ENCODE data around the gene MAP3K19. TPM values are rescaled to one million over a fixed set of nuclear protein-coding genes. Genes with fewer than 3 reads are reported as not detected.

The MAP3K19 gene
- total RNA-seq, 1 donor from 2014 or later: not detected

DNA sequence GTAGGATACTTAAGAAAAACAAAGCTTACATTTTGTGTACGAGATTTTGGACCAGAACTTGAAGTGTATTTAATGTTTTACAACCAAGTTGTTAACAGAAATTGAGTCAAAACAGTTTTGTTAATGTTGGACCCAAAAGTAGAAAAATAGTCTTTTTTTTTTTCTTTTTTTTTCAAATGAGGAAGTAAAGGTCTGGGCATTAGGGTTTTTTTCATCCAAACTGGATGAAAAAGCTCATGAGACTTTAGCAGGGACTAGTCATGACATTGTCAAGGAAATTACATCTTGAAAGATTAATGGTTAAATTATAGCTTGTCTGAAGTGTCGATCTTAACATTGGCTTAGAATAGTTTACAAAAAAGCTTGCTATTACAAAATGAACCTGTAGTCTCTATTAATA lies 96.4 kb downstream of the MAP3K19 start:
- no peaks in the 10 kb centered on the region for H3K9me3 Mint-ChIP-seq (ENCODE audit: unreplicated experiment)
- Histone ChIP-seq H3K36me3 (ENCODE audit: insufficient read depth, low read length) (peaks cover 46% of the 10 kb centered on the region), H3K27ac (ENCODE audit: low read depth, low read length) (no peak overlapping the region), H2AFZ (ENCODE audit: low read depth, low read length) (no peak overlapping the region), H3K4me2 (ENCODE audit: low read length) (no peak overlapping the region), H4K20me1 (ENCODE audit: insufficient read depth, low read length) (peaks cover 39% of the 10 kb centered on the region), H3K27me3 (ENCODE audit: insufficient read depth, low read length) (no peaks in the 10 kb centered on the region), H3K79me2 (ENCODE audit: insufficient read depth, low read length) (peaks cover 29% of the 10 kb centered on the region), H3K4me3 (ENCODE audit: insufficient read depth, low read depth, low read length) (no peak overlapping the region), H3K9me3 (ENCODE audit: insufficient read depth, low read depth, low read length) (no peaks in the 10 kb centered on the region), H3K4me1 (ENCODE audit: insufficient read depth, low read length) (no peaks in the 10 kb centered on the region), H3K9ac (ENCODE audit: low read length) (no peak overlapping the region)
- peaks cover 14% of the 10 kb centered on the region for H3K36me3 Mint-ChIP-seq (ENCODE audit: low read depth, unreplicated experiment)
- no peak overlapping the region for H3K4me3 Mint-ChIP-seq (ENCODE audit: unreplicated experiment)
- TF ChIP-seq EZH2 (IDR thresholded peaks at IDR 0.05; ENCODE audit: insufficient read depth, low read length): no peak
- TF ChIP-seq, protein P1, sequence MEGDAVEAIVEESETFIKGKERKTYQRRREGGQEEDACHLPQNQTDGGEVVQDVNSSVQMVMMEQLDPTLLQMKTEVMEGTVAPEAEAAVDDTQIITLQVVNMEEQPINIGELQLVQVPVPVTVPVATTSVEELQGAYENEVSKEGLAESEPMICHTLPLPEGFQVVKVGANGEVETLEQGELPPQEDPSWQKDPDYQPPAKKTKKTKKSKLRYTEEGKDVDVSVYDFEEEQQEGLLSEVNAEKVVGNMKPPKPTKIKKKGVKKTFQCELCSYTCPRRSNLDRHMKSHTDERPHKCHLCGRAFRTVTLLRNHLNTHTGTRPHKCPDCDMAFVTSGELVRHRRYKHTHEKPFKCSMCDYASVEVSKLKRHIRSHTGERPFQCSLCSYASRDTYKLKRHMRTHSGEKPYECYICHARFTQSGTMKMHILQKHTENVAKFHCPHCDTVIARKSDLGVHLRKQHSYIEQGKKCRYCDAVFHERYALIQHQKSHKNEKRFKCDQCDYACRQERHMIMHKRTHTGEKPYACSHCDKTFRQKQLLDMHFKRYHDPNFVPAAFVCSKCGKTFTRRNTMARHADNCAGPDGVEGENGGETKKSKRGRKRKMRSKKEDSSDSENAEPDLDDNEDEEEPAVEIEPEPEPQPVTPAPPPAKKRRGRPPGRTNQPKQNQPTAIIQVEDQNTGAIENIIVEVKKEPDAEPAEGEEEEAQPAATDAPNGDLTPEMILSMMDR (IDR thresholded peaks at IDR 0.05; ENCODE audit: insufficient read depth, low read depth, low read length): no peak
- H3K27ac Mint-ChIP-seq (ENCODE audit: unreplicated experiment): no peak overlapping the region
- FAIRE-seq (no peak), DNase-seq (ENCODE audit: low read depth) (no peak)
- peaks cover 2% of the 10 kb centered on the region for H3K4me1 Mint-ChIP-seq (ENCODE audit: low read depth, unreplicated experiment)
- H3K27me3 Mint-ChIP-seq (ENCODE audit: low read depth, unreplicated experiment): no peaks in the 10 kb centered on the region

DNA sequence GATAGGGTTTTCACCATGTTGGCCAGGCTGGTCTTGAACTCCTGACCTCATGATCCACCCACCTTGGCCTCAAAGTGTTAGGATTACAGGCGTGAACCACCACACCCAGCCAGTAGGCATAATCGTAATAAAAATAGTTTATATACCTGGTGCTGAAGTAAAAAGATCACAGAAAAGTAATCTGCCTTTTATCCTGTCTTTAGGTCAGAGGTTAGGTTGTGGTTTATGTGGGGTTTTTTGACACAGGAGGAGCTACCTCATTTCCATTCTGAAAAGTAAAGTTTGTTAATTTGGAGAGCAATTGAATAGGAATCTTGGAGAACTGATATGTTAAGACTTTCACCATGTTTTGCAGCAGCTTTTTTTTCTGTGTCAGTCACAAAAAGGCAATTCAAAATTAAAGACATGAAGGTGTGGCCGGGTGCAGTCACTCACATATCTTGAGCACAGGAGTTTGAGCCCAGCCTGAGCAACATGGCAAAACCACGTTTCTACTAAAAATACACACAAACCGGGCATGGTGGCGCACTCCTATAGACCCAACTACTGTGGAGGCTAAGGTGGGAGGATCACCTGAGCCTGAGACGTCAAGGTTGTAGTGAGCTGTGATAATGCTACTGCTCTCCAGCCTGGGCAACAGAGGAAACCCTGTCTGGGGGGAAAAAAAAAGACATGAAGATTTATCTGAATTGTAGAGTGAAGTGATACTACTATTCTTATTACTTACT lies 97.1 kb downstream of the MAP3K19 start:
- Histone ChIP-seq H4K20me1 (ENCODE audit: insufficient read depth, low read length) (peaks cover 43% of the 10 kb centered on the region), H2AFZ (ENCODE audit: low read depth, low read length) (no peak overlapping the region), H3K4me3 (ENCODE audit: insufficient read depth, low read depth, low read length) (no peak overlapping the region), H3K79me2 (ENCODE audit: insufficient read depth, low read length) (peaks cover 34% of the 10 kb centered on the region), H3K9ac (ENCODE audit: low read length) (no peak overlapping the region), H3K4me2 (ENCODE audit: low read length) (no peak overlapping the region), H3K27me3 (ENCODE audit: insufficient read depth, low read length) (no peaks in the 10 kb centered on the region), H3K27ac (ENCODE audit: low read depth, low read length) (no peak overlapping the region), H3K9me3 (ENCODE audit: insufficient read depth, low read depth, low read length) (no peaks in the 10 kb centered on the region), H3K36me3 (ENCODE audit: insufficient read depth, low read length) (peaks cover 49% of the 10 kb centered on the region), H3K4me1 (ENCODE audit: insufficient read depth, low read length) (no peaks in the 10 kb centered on the region)
- H3K4me3 Mint-ChIP-seq (ENCODE audit: unreplicated experiment): no peak overlapping the region
- no peak for DNase-seq (ENCODE audit: low read depth)
- H3K4me1 Mint-ChIP-seq (ENCODE audit: low read depth, unreplicated experiment): peaks cover 2% of the 10 kb centered on the region
- H3K27ac Mint-ChIP-seq (ENCODE audit: unreplicated experiment): no peak overlapping the region
- TF ChIP-seq, protein P1 (IDR thresholded peaks at IDR 0.05; ENCODE audit: insufficient read depth, low read depth, low read length): no peak
- TF ChIP-seq EZH2 (IDR thresholded peaks at IDR 0.05; ENCODE audit: insufficient read depth, low read length): no peak
- no peaks in the 10 kb centered on the region for H3K27me3 Mint-ChIP-seq (ENCODE audit: low read depth, unreplicated experiment)
- H3K9me3 Mint-ChIP-seq (ENCODE audit: unreplicated experiment): no peaks in the 10 kb centered on the region
- no peak for FAIRE-seq
- peaks cover 14% of the 10 kb centered on the region for H3K36me3 Mint-ChIP-seq (ENCODE audit: low read depth, unreplicated experiment)

DNA sequence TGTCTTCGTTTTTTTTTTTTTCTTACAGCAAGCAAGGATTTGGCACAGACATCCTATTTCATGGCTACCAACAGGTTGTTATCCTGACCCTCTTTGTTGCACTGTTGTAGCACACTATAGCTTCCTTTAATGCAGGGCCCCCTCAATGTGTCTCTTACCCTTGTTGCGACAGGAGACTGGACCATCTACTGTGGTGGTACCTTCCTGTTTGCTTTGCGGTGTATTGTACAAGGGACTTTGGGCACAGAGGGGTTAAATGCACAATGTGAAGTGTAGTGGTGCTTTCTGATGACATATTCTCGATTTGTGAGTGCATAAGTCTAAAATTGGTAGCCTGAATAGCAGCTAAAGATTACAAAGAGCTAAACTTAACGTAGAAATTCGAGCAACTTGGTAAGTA lies 101.2 kb downstream of the MAP3K19 start:
- no peak overlapping the region for H3K4me3 ChIP-seq (ENCODE audit: insufficient read depth, low read depth, low read length)
- FAIRE-seq (no peak), DNase-seq (ENCODE audit: low read depth) (no peak)
- no peak overlapping the region for H3K9ac ChIP-seq (ENCODE audit: low read length)
- TF ChIP-seq, protein P1 (IDR thresholded peaks at IDR 0.05; ENCODE audit: insufficient read depth, low read depth, low read length): no peak
- TF ChIP-seq EZH2 (IDR thresholded peaks at IDR 0.05; ENCODE audit: insufficient read depth, low read length): no peak
- no peaks in the 10 kb centered on the region for H3K4me1 ChIP-seq (ENCODE audit: insufficient read depth, low read length)
- Mint-ChIP-seq H3K4me3 (ENCODE audit: unreplicated experiment) (no peak overlapping the region), H3K4me1 (ENCODE audit: low read depth, unreplicated experiment) (peaks cover 2% of the 10 kb centered on the region), H3K27me3 (ENCODE audit: low read depth, unreplicated experiment) (no peaks in the 10 kb centered on the region), H3K27ac (ENCODE audit: unreplicated experiment) (no peak overlapping the region), H3K36me3 (ENCODE audit: low read depth, unreplicated experiment) (peaks cover 5% of the 10 kb centered on the region), H3K9me3 (ENCODE audit: unreplicated experiment) (no peaks in the 10 kb centered on the region)
- H3K27ac ChIP-seq (ENCODE audit: low read depth, low read length): no peak overlapping the region
- H3K36me3 ChIP-seq (ENCODE audit: insufficient read depth, low read length): peaks cover 36% of the 10 kb centered on the region
- no peaks in the 10 kb centered on the region for H3K9me3 ChIP-seq (ENCODE audit: insufficient read depth, low read depth, low read length)
- H3K79me2 ChIP-seq (ENCODE audit: insufficient read depth, low read length): peaks cover 45% of the 10 kb centered on the region
- peaks cover 46% of the 10 kb centered on the region for H4K20me1 ChIP-seq (ENCODE audit: insufficient read depth, low read length)
- H3K27me3 ChIP-seq (ENCODE audit: insufficient read depth, low read length): no peaks in the 10 kb centered on the region
- H3K4me2 ChIP-seq (ENCODE audit: low read length): no peak overlapping the region
- H2AFZ ChIP-seq (ENCODE audit: low read depth, low read length): no peak overlapping the region
